Measurements from ENCODE around the gene SPTBN1. TPM values are rescaled to one million over a fixed set of nuclear protein-coding genes. Genes with fewer than 3 reads are reported as not detected.

The SPTBN1 gene
- total and polyA plus RNA-seq, 2 of the 13 experiments (the other 11 are each of a cell fraction or from before 2014, with no cell fraction given), result 123 to 299 TPM

- TF ChIP-seq ZNF407 (CRISPR knock-in tag; IDR thresholded peaks at IDR 0.05; ENCODE audit: not compliant biosample characterization) (peak; percentile 17), ATRX (CRISPR knock-in tag; IDR thresholded peaks at IDR 0.05; ENCODE audit: borderline replicate concordance) (no peak), FIP1L1 (IDR thresholded peaks at IDR 0.05; ENCODE audit: borderline replicate concordance, insufficient read depth, low read depth, low read length) (no peak), ZNF816 (CRISPR knock-in tag; IDR thresholded peaks at IDR 0.05; ENCODE audit: borderline replicate concordance) (no peak), MXD3 (CRISPR knock-in tag; IDR thresholded peaks at IDR 0.05) (0 out of 2 replicates have a peak, but pooled peaks have one; percentile 41), ZNF562 (CRISPR knock-in tag; IDR thresholded peaks at IDR 0.05; ENCODE audit: borderline replicate concordance) (no peak), SIN3B (IDR thresholded peaks at IDR 0.05; ENCODE audit: low read length) (no peak), ZNF503 (CRISPR knock-in tag; IDR thresholded peaks at IDR 0.05) (no peak), GPN1 (CRISPR knock-in tag; IDR thresholded peaks at IDR 0.05; ENCODE audit: borderline replicate concordance) (no peak), CBFB (CRISPR knock-in tag; IDR thresholded peaks at IDR 0.05) (no peak), ZSCAN29 (CRISPR knock-in tag; conservative IDR thresholded peaks at IDR 0.05) (no peak), POLR2A (IDR thresholded peaks at IDR 0.05; ENCODE audit: insufficient read depth in 1 of 2, low read depth in 2 of 2, low read length in 2 of 2) (no peak), ZNF33A (CRISPR knock-in tag; IDR thresholded peaks at IDR 0.05; ENCODE audit: borderline replicate concordance) (no peak), MEIS1 (CRISPR knock-in tag; IDR thresholded peaks at IDR 0.05; ENCODE audit: borderline replicate concordance) (no peak), ATF4 (CRISPR knock-in tag; IDR thresholded peaks at IDR 0.05) (no peak), KAT2B (IDR thresholded peaks at IDR 0.05; ENCODE audit: borderline replicate concordance, low read depth, low read length) (no peak), RELA (CRISPR knock-in tag; IDR thresholded peaks at IDR 0.05) (no peak), GTF3A (CRISPR knock-in tag; conservative IDR thresholded peaks at IDR 0.05) (no peak), ZNF121 (CRISPR knock-in tag; IDR thresholded peaks at IDR 0.05) (no peak)
Observed at GRCh38 chr2:54457323-54458023, 1.3 kb downstream of the SPTBN1 start (continued).
